Measurements from ENCODE around the gene NEK7.

DNA sequence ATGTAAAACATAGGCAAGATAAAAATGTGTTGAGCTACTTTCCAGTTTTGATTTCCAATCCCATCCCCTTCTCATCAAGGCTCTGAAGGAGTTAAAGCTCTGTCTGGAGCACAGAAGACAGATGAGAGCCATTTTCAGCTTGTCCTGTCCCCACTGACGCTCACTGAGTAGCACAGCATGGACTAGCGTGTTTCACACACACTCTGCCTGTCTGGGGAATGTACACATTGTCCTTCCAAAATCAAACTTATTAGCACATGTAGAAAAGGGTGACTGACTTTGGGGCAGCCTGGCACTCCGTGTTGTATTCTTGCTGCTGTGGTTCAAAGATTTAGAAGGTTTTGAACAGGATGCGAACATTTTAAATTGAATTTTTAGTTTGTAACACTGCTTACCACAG lies 139.2 kb downstream of the NEK7 start:
- TF ChIP-seq, protein P1, sequence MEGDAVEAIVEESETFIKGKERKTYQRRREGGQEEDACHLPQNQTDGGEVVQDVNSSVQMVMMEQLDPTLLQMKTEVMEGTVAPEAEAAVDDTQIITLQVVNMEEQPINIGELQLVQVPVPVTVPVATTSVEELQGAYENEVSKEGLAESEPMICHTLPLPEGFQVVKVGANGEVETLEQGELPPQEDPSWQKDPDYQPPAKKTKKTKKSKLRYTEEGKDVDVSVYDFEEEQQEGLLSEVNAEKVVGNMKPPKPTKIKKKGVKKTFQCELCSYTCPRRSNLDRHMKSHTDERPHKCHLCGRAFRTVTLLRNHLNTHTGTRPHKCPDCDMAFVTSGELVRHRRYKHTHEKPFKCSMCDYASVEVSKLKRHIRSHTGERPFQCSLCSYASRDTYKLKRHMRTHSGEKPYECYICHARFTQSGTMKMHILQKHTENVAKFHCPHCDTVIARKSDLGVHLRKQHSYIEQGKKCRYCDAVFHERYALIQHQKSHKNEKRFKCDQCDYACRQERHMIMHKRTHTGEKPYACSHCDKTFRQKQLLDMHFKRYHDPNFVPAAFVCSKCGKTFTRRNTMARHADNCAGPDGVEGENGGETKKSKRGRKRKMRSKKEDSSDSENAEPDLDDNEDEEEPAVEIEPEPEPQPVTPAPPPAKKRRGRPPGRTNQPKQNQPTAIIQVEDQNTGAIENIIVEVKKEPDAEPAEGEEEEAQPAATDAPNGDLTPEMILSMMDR (IDR thresholded peaks at IDR 0.05) = no peak
- TF ChIP-seq EZH2 (IDR thresholded peaks at IDR 0.05; ENCODE audit: borderline replicate concordance, insufficient read depth, low read depth, low read length, poor library complexity, severe bottlenecking) = no peak

Data from B cell (primary cell).